ENCODE data around the gene SV2B. TPM values are rescaled to one million over a fixed set of nuclear protein-coding genes. Genes with fewer than 3 reads are reported as not detected.

The SV2B gene
- total RNA-seq, 1 experiment from 2014 or later: 3.9 TPM

DNA sequence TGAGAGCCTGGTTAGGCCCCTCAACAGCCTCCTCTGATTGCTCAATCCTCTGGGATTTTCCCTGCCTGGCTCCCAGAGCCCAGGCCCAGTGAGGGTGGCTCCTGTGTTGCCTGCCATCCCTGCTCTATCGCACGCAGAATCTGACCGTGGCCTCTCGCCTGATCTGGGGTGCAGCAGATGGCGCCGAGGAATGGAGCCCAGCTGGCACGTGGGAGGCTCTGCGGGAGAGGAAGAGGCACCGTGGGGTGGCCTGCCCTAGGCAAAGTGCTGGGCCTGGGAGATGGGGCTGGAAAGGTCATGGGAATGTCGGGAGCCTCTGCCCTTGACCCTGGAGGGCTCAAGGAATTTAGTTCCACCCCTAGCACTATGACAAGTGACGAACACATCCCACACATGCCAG lies 10.3 kb downstream of the SV2B start:
- H3K9me3 ChIP-seq (ENCODE audit: low read depth, low read length, poor library complexity, severe bottlenecking): no peaks in the 10 kb centered on the region
- no TSS peak for BruUV-seq (replicated peaks)
- H3K4me3 ChIP-seq (ENCODE audit: low read depth, low read length, poor library complexity, severe bottlenecking): no peak overlapping the region
- TF ChIP-seq EZH2 (IDR thresholded peaks at IDR 0.05; ENCODE audit: borderline replicate concordance, low read depth, low read length, poor library complexity, severe bottlenecking): no peak
- TF ChIP-seq, protein P1, sequence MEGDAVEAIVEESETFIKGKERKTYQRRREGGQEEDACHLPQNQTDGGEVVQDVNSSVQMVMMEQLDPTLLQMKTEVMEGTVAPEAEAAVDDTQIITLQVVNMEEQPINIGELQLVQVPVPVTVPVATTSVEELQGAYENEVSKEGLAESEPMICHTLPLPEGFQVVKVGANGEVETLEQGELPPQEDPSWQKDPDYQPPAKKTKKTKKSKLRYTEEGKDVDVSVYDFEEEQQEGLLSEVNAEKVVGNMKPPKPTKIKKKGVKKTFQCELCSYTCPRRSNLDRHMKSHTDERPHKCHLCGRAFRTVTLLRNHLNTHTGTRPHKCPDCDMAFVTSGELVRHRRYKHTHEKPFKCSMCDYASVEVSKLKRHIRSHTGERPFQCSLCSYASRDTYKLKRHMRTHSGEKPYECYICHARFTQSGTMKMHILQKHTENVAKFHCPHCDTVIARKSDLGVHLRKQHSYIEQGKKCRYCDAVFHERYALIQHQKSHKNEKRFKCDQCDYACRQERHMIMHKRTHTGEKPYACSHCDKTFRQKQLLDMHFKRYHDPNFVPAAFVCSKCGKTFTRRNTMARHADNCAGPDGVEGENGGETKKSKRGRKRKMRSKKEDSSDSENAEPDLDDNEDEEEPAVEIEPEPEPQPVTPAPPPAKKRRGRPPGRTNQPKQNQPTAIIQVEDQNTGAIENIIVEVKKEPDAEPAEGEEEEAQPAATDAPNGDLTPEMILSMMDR (conservative IDR thresholded peaks at IDR 0.05; ENCODE audit: low read depth, low read length): no peak
- CTCF ChIA-PET: no interaction called here
- no peak for DNase-seq (ENCODE audit: low spot score)
- no peak overlapping the region for H3K27ac ChIP-seq (ENCODE audit: low read depth, low read length, poor library complexity, severe bottlenecking)
- intact Hi-C loops (cut with micrococcal nuclease; ENCODE audit: unreplicated experiment): no loop called here
- no peaks in the 10 kb centered on the region for H3K36me3 ChIP-seq (ENCODE audit: insufficient read depth, low read length, poor library complexity, severe bottlenecking)
- POLR2A ChIA-PET (ENCODE audit: low non-redundant PET): interaction anchor here (0.7 kb wide), 1 partner anchor 27 kb away, joined by 3 read pairs; no protein-coding TSS in a partner anchor
- no peaks in the 10 kb centered on the region for H3K4me1 ChIP-seq (ENCODE audit: insufficient read depth, low read length, poor library complexity, severe bottlenecking)
- no peaks in the 10 kb centered on the region for H3K27me3 ChIP-seq (replicated peaks; ENCODE audit: insufficient read depth, low read depth, low read length, poor library complexity)

DNA sequence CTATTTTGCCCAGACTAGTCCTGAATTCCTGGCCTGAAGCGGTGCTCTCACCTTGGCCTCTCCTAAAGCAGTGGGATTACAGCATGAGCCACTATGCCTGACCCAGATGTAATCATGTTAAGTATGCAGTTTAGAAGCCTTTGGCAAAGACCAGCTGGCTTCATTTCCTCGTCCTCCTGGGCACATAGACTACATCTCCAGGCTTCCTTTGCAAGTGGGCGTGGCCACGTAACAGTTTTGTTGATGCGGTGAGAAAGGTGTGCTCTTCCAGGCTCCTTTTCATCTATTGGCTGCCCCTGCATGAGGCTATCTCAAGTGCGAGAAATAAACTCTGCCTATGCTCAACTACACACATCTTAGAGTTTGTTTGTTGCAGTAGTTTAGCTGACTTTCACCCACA lies 13.0 kb downstream of the SV2B start:
- H3K9me3 ChIP-seq (ENCODE audit: low read depth, low read length, poor library complexity, severe bottlenecking): no peaks in the 10 kb centered on the region
- BruUV-seq (replicated peaks): no TSS peak
- intact Hi-C loops (cut with micrococcal nuclease; ENCODE audit: unreplicated experiment): no loop called here
- ChIA-PET POLR2A (ENCODE audit: low non-redundant PET) (no interaction called here), CTCF (no interaction called here)
- no peak overlapping the region for H3K4me3 ChIP-seq (ENCODE audit: low read depth, low read length, poor library complexity, severe bottlenecking)
- no peaks in the 10 kb centered on the region for H3K36me3 ChIP-seq (ENCODE audit: insufficient read depth, low read length, poor library complexity, severe bottlenecking)
- H3K27me3 ChIP-seq (replicated peaks; ENCODE audit: insufficient read depth, low read depth, low read length, poor library complexity): peaks cover 3% of the 10 kb centered on the region
- no peak for DNase-seq (ENCODE audit: low spot score)
- TF ChIP-seq EZH2 (IDR thresholded peaks at IDR 0.05; ENCODE audit: borderline replicate concordance, low read depth, low read length, poor library complexity, severe bottlenecking): no peak
- no peaks in the 10 kb centered on the region for H3K4me1 ChIP-seq (ENCODE audit: insufficient read depth, low read length, poor library complexity, severe bottlenecking)
- no peak overlapping the region for H3K27ac ChIP-seq (ENCODE audit: low read depth, low read length, poor library complexity, severe bottlenecking)

DNA sequence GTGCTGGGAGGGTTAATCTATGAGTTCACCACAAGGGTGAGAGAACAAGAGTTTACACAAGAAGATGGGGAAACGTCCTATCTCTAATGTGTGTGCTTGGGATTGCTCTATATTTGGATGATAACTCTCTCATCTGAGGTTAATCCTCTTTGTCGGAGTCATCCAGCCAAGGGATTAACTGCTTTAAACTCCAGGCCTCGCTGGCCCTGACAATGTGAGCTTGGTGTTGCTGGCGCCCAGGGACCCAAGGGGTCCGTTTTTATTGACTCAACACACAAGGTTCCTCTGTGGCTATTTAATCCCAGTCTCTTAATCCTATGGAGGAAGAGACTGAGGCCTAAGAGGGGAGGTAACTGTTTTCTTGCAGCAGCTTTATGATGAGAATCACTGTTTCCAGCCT lies 14.2 kb downstream of the SV2B start:
- DNase-seq (ENCODE audit: low spot score): no peak
- POLR2A ChIA-PET (ENCODE audit: low non-redundant PET): no interaction called here
- peaks cover 11% of the 10 kb centered on the region for H3K27me3 ChIP-seq (replicated peaks; ENCODE audit: insufficient read depth, low read depth, low read length, poor library complexity)
- H3K4me1 ChIP-seq (ENCODE audit: insufficient read depth, low read length, poor library complexity, severe bottlenecking): no peaks in the 10 kb centered on the region
- intact Hi-C loops (cut with micrococcal nuclease; ENCODE audit: unreplicated experiment): no loop called here
- H3K36me3 ChIP-seq (ENCODE audit: insufficient read depth, low read length, poor library complexity, severe bottlenecking): no peaks in the 10 kb centered on the region
- H3K9me3 ChIP-seq (ENCODE audit: low read depth, low read length, poor library complexity, severe bottlenecking): no peaks in the 10 kb centered on the region
- no peak overlapping the region for H3K27ac ChIP-seq (ENCODE audit: low read depth, low read length, poor library complexity, severe bottlenecking)
- H3K4me3 ChIP-seq (ENCODE audit: low read depth, low read length, poor library complexity, severe bottlenecking): no peak overlapping the region
- BruUV-seq (replicated peaks): no TSS peak
- TF ChIP-seq EZH2 (IDR thresholded peaks at IDR 0.05; ENCODE audit: borderline replicate concordance, low read depth, low read length, poor library complexity, severe bottlenecking): no peak
- TF ChIP-seq, protein P1 (conservative IDR thresholded peaks at IDR 0.05; ENCODE audit: low read depth, low read length): no peak
- CTCF ChIA-PET: no interaction called here

Measured in A673 (cell line).